LNCaP clone FGC (cell line): ENCODE data around the gene GRAMD1B.

ENCODE experiments used
- DNase-seq: peaks from one replicate; pipeline ENCODE4 v3.0.0-alpha.2; 2011; ENCODE audit warnings: low read depth
- H3K4me3 ChIP-seq: 2 replicates; pipeline ENCODE4 v1.5.1; 2011; ENCODE audit warnings: mild to moderate bottlenecking, low read depth, low read length, control low read depth
- CTCF ChIP-seq: IDR thresholded peaks from 2 replicates; pipeline ENCODE4 v1.5.1; 2012; ENCODE audit warnings: mild to moderate bottlenecking; ENCODE audit not compliant: control insufficient read depth, insufficient read depth; ENCODE audit errors: extremely low read depth

Gene GRAMD1B

GRCh38 chr11:123642435-123642834 is 212.4 kb downstream of the GRAMD1B start:
- no peak for DNase-seq
- H3K4me3 ChIP-seq: no peak overlapping the region
- no peak for TF ChIP-seq CTCF

GRCh38 chr11:123645286-123645975 is 215.4 kb downstream of the GRAMD1B start:
- no peak for DNase-seq
- no peak for TF ChIP-seq CTCF
- no peak overlapping the region for H3K4me3 ChIP-seq

GRCh38 chr11:123650901-123651300 is 220.8 kb downstream of the GRAMD1B start:
- no peak overlapping the region for H3K4me3 ChIP-seq
- no peak for TF ChIP-seq CTCF
- DNase-seq: no peak

GRCh38 chr11:123652599-123652998 is 222.5 kb downstream of the GRAMD1B start:
- no peak for TF ChIP-seq CTCF
- no peak for DNase-seq
- H3K4me3 ChIP-seq: no peak overlapping the region

GRCh38 chr11:123653483-123653826 is 223.4 kb downstream of the GRAMD1B start:
- DNase-seq: no peak
- no peak overlapping the region for H3K4me3 ChIP-seq
- no peak for TF ChIP-seq CTCF

- peak overlapping the region; percentile 40 for H3K4me3 ChIP-seq
- no peak for TF ChIP-seq CTCF
- no peak for DNase-seq
These were observed 223.9 kb downstream of the GRAMD1B start for GRCh38 chr11:123653827-123654565.
